HepG2 (cell line): ENCODE measurements around the gene VASN. TPM values are rescaled to one million over a fixed set of nuclear protein-coding genes. Genes with fewer than 3 reads are reported as not detected.

ENCODE experiments used
- CEBPZ ChIP-seq: IDR thresholded peaks from 2 replicates; pipeline ENCODE4 v1.6.1; 2012; ENCODE audit warnings: low read length, improper control_type of control experiment
- FOXO1 ChIP-seq: sonication (generic); formaldehyde crosslinking; IDR thresholded peaks from 2 replicates; pipeline ENCODE4 v1.4.0; 2020; ENCODE audit warnings: missing genetic modification reagents
- GRHL1 ChIP-seq: sonication (generic); formaldehyde crosslinking; conservative IDR thresholded peaks from 2 replicates; pipeline ENCODE4 v1.8.0; 2022; ENCODE audit warnings: missing genetic modification reagents
- HNF1A ChIP-seq, 2 experiments: sonication (generic) in 1 of 2; formaldehyde crosslinking in 1 of 2; IDR thresholded peaks; 2 replicates each; pipeline versions ENCODE4 v1.4.0 to v1.6.1; 2016 to 2020; ENCODE audit warnings: borderline replicate concordance in 1 of 2, low read depth in 1 of 2, mild to moderate bottlenecking in 1 of 2, missing genetic modification reagents in 1 of 2
- HOMEZ ChIP-seq: IDR thresholded peaks from 2 replicates; pipeline ENCODE4 v1.6.1; 2016; ENCODE audit warnings: low read depth
- IRF2 ChIP-seq: IDR thresholded peaks from 2 replicates; pipeline ENCODE4 v1.6.1; 2018; ENCODE audit warnings: missing genetic modification reagents, missing compliant biosample characterization
- PCBP2 ChIP-seq: fragments of 200-400 bp; formaldehyde crosslinking; optimal IDR thresholded peaks from 2 replicates; pipeline ENCODE3; 2018; ENCODE audit warnings: low read length, low read depth; ENCODE audit not compliant: poor library complexity, severe bottlenecking
- REXO4 ChIP-seq: sonication (generic); formaldehyde crosslinking; IDR thresholded peaks from 2 replicates; pipeline ENCODE4 v1.8.0; 2022; ENCODE audit warnings: missing genetic modification reagents, mild to moderate bottlenecking, borderline replicate concordance
- RNF2 ChIP-seq: fragments of 450-650 bp; conservative IDR thresholded peaks from 2 replicates; pipeline ENCODE4 v1.6.1; 2016; ENCODE audit warnings: low read depth
- SNRNP70 ChIP-seq: fragments of 200-400 bp; formaldehyde crosslinking; IDR thresholded peaks from 2 replicates; pipeline ENCODE4 v1.6.1; 2017; ENCODE audit warnings: mild to moderate bottlenecking, low read depth, low read length, moderate library complexity
- ZBTB21 ChIP-seq: sonication (generic); formaldehyde crosslinking; IDR thresholded peaks from 2 replicates; pipeline ENCODE4 v1.4.0; 2020; ENCODE audit warnings: missing genetic modification reagents
- ZKSCAN1 ChIP-seq: fragments of 150-350 bp; IDR thresholded peaks from 2 replicates; pipeline ENCODE4 v1.6.1; 2014; ENCODE audit warnings: low read length
- ZNF513 ChIP-seq: sonication (generic); formaldehyde crosslinking; conservative IDR thresholded peaks from 2 replicates; pipeline ENCODE4 v1.5.0; 2020; ENCODE audit warnings: missing genetic modification reagents
- ZNF614 ChIP-seq: IDR thresholded peaks from 2 replicates; pipeline ENCODE4 v1.6.1; 2018; ENCODE audit warnings: missing biosample characterization, missing genetic modification reagents, inconsistent platforms, borderline replicate concordance
- ZNF7 ChIP-seq: IDR thresholded peaks from 2 replicates; pipeline ENCODE4 v1.6.1; 2016; ENCODE audit warnings: missing biosample characterization, missing genetic modification reagents
- ZNF703 ChIP-seq: sonication (generic); formaldehyde crosslinking; IDR thresholded peaks from 2 replicates; pipeline ENCODE4 v1.5.1; 2020; ENCODE audit warnings: missing genetic modification reagents, mild to moderate bottlenecking, moderate library complexity, borderline replicate concordance
- polyA plus RNA-seq, 8 experiments: library from polyadenylated mRNA; depleted of rRNA in 3 of 8; stranded (reverse) in 7 of 8; unstranded in 1 of 8; fragments of >200 nt; fragmentation: Illumina TruSeq in 4 of 8; extraction: Trizol in 4 of 8; gene quantifications; 2 replicates each; pipeline versions ENCODE4 v1.2.1 to v1.2.3, GENCODE V29; 2011 to 2016; ENCODE audit warnings: low read depth in 4 of 8, missing spikeins in 1 of 8, mixed read lengths in 1 of 8; ENCODE audit not compliant: insufficient read depth in 1 of 8
- total RNA-seq, 5 experiments: library from RNA; depleted of rRNA; stranded (reverse); fragments of >200 nt; fragmentation: Illumina TruSeq; extraction: Trizol; gene quantifications; 2 replicates each; pipeline ENCODE4 v1.2.3, GENCODE V29; 2016; ENCODE audit warnings: low read depth in 1 of 5

VASN gene
- total and polyA plus RNA-seq, 2 of the 13 experiments (the other 11 are each of a cell fraction or from before 2014, with no cell fraction given): 8.4 to 18.2 TPM

- TF ChIP-seq FOXO1 (CRISPR knock-in tag) (no peak), ZNF513 (CRISPR knock-in tag) (no peak), ZNF614 (CRISPR knock-in tag) (no peak; the same call in 1 of the 2 replicates), PCBP2 (no peak), ZNF703 (CRISPR knock-in tag) (no peak; the same call in 1 of the 2 replicates), IRF2 (CRISPR knock-in tag) (peak; percentile 65; the same call in 1 of the 2 replicates), REXO4 (CRISPR knock-in tag) (no peak), ZKSCAN1 (no peak), HOMEZ (peak; percentile 23; the same call in 1 of the 2 replicates), CEBPZ (no peak), GRHL1 (CRISPR knock-in tag) (no peak), ZNF7 (CRISPR knock-in tag) (no peak), ZBTB21 (CRISPR knock-in tag) (no peak), RNF2 (no peak), SNRNP70 (no peak), HNF1A (IDR thresholded peaks at IDR 0.05; ENCODE audit: low read depth) (no peak), HNF1A (CRISPR knock-in tag; IDR thresholded peaks at IDR 0.05; ENCODE audit: borderline replicate concordance) (no peak; the same call in 1 of the 2 replicates)
These were observed 43.4 kb upstream of the VASN start (continued) for GRCh38 chr16:4328046-4328781.
